Measurements from ENCODE around the gene OSBPL8. TPM values are rescaled to one million over a fixed set of nuclear protein-coding genes. Genes with fewer than 3 reads are reported as not detected.
"Not testable (repeated sequence)": the region's sequence is repeated elsewhere in the genome, so short reads cannot be mapped to it uniquely, and the experiment has no call there.

OSBPL8 gene
- total and polyA plus RNA-seq, 2 donors (not counting 1 experiment from before 2014, with no cell fraction given) = 11.1 to 112 TPM

DNA sequence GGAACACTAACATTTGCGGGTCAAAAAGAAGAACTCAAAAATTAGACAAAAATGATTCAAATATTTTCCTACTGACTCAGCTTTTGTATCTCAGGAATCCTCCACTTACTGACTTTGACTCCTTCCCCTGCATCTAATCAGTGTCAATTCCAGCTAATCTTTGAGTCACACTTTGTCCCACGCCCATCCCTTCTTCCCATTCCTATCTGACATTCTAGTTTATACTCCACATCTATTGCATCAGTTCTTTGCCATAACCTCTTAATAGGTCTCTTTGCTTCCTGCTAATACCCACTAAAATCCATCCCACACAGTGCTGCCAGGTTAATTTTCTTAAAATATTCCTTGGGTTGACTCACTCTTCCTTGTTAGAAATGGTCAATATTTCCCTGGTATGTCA, 230.4 kb downstream of the OSBPL8 start:
- H3K9me3 ChIP-seq (ENCODE audit: control extremely low read depth in 1 of 3, control insufficient read depth in 2 of 3, insufficient read depth in 1 of 3, low read length in 2 of 3) = peaks cover 0 to 4% (median 0%) of the 10 kb centered on the region in 3 donors
- no peak overlapping the region for H3K27ac Mint-ChIP-seq
- H3K36me3 ChIP-seq (replicated peaks in 1 of 2; ENCODE audit: control extremely low read depth in 1 of 2, control insufficient read depth in 1 of 2, extremely low read depth in 1 of 2, insufficient read depth in 2 of 2, low read length in 1 of 2) = no peaks in the 10 kb centered on the region
- 96% methylated on average over 2 of the region's 2 CpGs for WGBS (ENCODE audit: insufficient coverage)
- no peak overlapping the region for H2AFZ ChIP-seq (ENCODE audit: insufficient read depth, low read depth, low read length, poor library complexity, severe bottlenecking)
- no peak for ATAC-seq (ENCODE audit: low read depth)
- POLR2A ChIA-PET = no interaction called here
- no peak overlapping the region for H3K4me3 ChIP-seq (ENCODE audit: control extremely low read depth in 1 of 5, extremely low read depth in 1 of 5, insufficient read depth in 1 of 5, low read depth in 2 of 5, low read length in 4 of 5)
- intact Hi-C loops (cut with micrococcal nuclease) = no loop called here
- no peak overlapping the region for H3K9ac ChIP-seq (ENCODE audit: low read length)
- H3K9me3 Mint-ChIP-seq (ENCODE audit: insufficient read depth) = no peaks in the 10 kb centered on the region
- peaks cover 0 to 4% (median 1%) of the 10 kb centered on the region in 4 experiments for H3K27me3 ChIP-seq (replicated peaks in 1 of 4; ENCODE audit: control extremely low read depth in 1 of 4, control insufficient read depth in 3 of 4, insufficient read depth in 4 of 4, low read length in 3 of 4)
- H3K79me2 ChIP-seq (ENCODE audit: control insufficient read depth, insufficient read depth, low read length) = no peaks in the 10 kb centered on the region
- H3K4me2 ChIP-seq (replicated peaks; ENCODE audit: low read depth, low read length, poor library complexity, severe bottlenecking) = no peak overlapping the region
- H4K20me1 ChIP-seq (ENCODE audit: control insufficient read depth, insufficient read depth, low read length, poor library complexity, severe bottlenecking) = no peaks in the 10 kb centered on the region
- CTCF ChIA-PET = no interaction called here
- peaks cover 29% of the 10 kb centered on the region for H3K27me3 Mint-ChIP-seq
- H3K4me3 Mint-ChIP-seq = no peak overlapping the region
- no peak overlapping the region for H3K27ac ChIP-seq (ENCODE audit: low read length in 2 of 2)
- no peaks in the 10 kb centered on the region for H3K4me1 Mint-ChIP-seq
- no peak for DNase-seq
- no peak for TF ChIP-seq EZH2 (IDR thresholded peaks at IDR 0.05; ENCODE audit: borderline replicate concordance, insufficient read depth, low read depth, low read length, poor library complexity, severe bottlenecking)
- TF ChIP-seq, protein P1, sequence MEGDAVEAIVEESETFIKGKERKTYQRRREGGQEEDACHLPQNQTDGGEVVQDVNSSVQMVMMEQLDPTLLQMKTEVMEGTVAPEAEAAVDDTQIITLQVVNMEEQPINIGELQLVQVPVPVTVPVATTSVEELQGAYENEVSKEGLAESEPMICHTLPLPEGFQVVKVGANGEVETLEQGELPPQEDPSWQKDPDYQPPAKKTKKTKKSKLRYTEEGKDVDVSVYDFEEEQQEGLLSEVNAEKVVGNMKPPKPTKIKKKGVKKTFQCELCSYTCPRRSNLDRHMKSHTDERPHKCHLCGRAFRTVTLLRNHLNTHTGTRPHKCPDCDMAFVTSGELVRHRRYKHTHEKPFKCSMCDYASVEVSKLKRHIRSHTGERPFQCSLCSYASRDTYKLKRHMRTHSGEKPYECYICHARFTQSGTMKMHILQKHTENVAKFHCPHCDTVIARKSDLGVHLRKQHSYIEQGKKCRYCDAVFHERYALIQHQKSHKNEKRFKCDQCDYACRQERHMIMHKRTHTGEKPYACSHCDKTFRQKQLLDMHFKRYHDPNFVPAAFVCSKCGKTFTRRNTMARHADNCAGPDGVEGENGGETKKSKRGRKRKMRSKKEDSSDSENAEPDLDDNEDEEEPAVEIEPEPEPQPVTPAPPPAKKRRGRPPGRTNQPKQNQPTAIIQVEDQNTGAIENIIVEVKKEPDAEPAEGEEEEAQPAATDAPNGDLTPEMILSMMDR (IDR thresholded peaks at IDR 0.05) = no peak
- H3K4me1 ChIP-seq (ENCODE audit: control insufficient read depth in 2 of 2, insufficient read depth in 2 of 2, low read length in 2 of 2) = no peaks in the 10 kb centered on the region

DNA sequence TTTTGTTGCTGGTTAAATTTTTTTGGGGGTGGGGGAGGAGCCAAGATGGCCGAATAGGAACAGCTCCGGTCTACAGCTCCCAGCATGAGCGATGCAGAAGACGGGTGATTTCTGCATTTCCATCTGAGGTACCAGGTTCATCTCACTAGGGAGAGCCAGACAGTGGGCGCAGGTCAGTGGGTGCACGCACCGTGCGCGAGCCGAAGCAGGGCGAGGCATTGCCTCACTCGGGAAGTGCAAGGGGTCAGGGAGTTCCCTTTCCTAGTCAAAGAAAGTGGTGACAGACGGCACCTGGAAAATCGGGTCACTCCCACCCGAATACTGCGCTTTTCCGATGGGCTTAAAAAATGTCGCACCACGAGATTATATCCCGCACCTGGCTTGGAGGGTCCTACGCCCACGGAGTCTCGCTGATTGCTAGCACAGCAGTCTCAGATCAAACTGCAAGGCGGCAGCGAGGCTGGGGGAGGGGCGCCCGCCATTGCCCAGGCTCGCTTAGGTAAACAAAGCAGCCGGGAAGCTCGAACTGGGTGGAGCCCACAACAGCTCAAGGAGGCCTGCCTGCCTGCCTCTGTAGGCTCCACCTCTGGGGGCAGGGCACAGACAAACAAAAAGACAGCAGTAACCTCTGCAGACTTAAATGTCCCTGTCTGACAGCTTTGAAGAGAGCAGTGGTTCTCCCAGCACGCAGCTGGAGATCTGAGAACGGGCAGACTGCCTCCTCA, 239.8 kb downstream of the OSBPL8 start:
- H3K9ac ChIP-seq (ENCODE audit: low read length); H3K27ac ChIP-seq (ENCODE audit: low read length in 2 of 2); CTCF ChIA-PET; H4K20me1 ChIP-seq (ENCODE audit: control insufficient read depth, insufficient read depth, low read length, poor library complexity, severe bottlenecking); H3K27me3 ChIP-seq (replicated peaks in 1 of 4; ENCODE audit: control extremely low read depth in 1 of 4, control insufficient read depth in 3 of 4, insufficient read depth in 4 of 4, low read length in 3 of 4); H3K4me3 ChIP-seq (ENCODE audit: control extremely low read depth in 1 of 5, extremely low read depth in 1 of 5, insufficient read depth in 1 of 5, low read depth in 2 of 5, low read length in 4 of 5); H3K4me1 Mint-ChIP-seq; POLR2A ChIA-PET; DNase-seq; H3K4me1 ChIP-seq (ENCODE audit: control insufficient read depth in 2 of 2, insufficient read depth in 2 of 2, low read length in 2 of 2); H3K9me3 ChIP-seq (ENCODE audit: control extremely low read depth in 1 of 3, control insufficient read depth in 2 of 3, insufficient read depth in 1 of 3, low read length in 2 of 3); H2AFZ ChIP-seq (ENCODE audit: insufficient read depth, low read depth, low read length, poor library complexity, severe bottlenecking); H3K9me3 Mint-ChIP-seq (ENCODE audit: insufficient read depth); intact Hi-C loops (cut with micrococcal nuclease); H3K79me2 ChIP-seq (ENCODE audit: control insufficient read depth, insufficient read depth, low read length); H3K36me3 ChIP-seq (replicated peaks in 1 of 2; ENCODE audit: control extremely low read depth in 1 of 2, control insufficient read depth in 1 of 2, extremely low read depth in 1 of 2, insufficient read depth in 2 of 2, low read length in 1 of 2); H3K4me3 Mint-ChIP-seq; H3K4me2 ChIP-seq (replicated peaks; ENCODE audit: low read depth, low read length, poor library complexity, severe bottlenecking); H3K27ac Mint-ChIP-seq; ATAC-seq (ENCODE audit: low read depth): not testable (repeated sequence)
- H3K27me3 Mint-ChIP-seq = peaks cover 11% of the 10 kb centered on the region
- 95% methylated on average over 21 of the region's 32 CpGs for WGBS (ENCODE audit: insufficient coverage)

Data from B cell (primary cell).